Measurements from ENCODE around the gene MFSD12. TPM values are rescaled to one million over a fixed set of nuclear protein-coding genes. Genes with fewer than 3 reads are reported as not detected.

MFSD12 gene
- total and polyA plus RNA-seq, 3 experiments from 2014 or later = 48.9 to 119 (median 114) TPM

DNA sequence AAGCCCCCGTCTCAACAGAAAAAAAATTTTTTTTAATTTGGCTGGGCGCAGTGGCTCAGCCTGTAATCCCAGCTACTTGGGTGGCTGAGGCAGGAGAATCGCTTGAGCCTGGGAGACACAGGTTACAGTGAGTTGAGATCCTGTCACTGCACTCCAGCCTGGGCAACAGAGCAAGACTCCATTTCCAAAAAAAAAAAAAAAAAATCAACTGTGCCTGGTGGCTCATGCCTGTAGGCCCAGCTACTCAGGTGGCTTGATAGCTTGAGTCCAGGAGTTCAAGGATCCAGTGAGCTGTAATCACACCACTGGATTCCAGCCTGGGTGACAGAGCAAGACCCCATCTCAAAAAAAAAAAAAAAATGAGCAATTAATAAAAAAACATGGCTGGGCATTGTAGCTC is 55.6 kb downstream of the MFSD12 start:
- POLR2A ChIA-PET = no interaction called here
- Mint-ChIP-seq H3K36me3 (peaks cover 0 to 21% (median 2%) of the 10 kb centered on the region in 3 donors), H3K27ac (peak overlapping the region in 3 of 8 donors; percentile 13 to 94 (median 83)), H3K4me3 (no peak overlapping the region), H3K4me1 (peaks cover 34 to 47% (median 38%) of the 10 kb centered on the region in 3 donors), H3K27me3 (peaks cover 0 to 7% of the 10 kb centered on the region in 2 donors), H3K9me3 (peaks cover 0 to 1% (median 0%) of the 10 kb centered on the region in 5 donors)
- Histone ChIP-seq H3K27me3 (ENCODE audit: insufficient read depth, low read length, poor library complexity, severe bottlenecking) (no peaks in the 10 kb centered on the region), H3K4me1 (ENCODE audit: insufficient read depth, low read length) (peaks cover 24% of the 10 kb centered on the region), H3K9me3 (ENCODE audit: low read length) (no peaks in the 10 kb centered on the region), H3K36me3 (ENCODE audit: insufficient read depth, low read length) (no peaks in the 10 kb centered on the region), H3K27ac (ENCODE audit: low read depth, low read length) (no peak overlapping the region), H3K4me3 (ENCODE audit: low read length) (no peak overlapping the region)
- no peak for DNase-seq
- CTCF ChIA-PET = no interaction called here

DNA sequence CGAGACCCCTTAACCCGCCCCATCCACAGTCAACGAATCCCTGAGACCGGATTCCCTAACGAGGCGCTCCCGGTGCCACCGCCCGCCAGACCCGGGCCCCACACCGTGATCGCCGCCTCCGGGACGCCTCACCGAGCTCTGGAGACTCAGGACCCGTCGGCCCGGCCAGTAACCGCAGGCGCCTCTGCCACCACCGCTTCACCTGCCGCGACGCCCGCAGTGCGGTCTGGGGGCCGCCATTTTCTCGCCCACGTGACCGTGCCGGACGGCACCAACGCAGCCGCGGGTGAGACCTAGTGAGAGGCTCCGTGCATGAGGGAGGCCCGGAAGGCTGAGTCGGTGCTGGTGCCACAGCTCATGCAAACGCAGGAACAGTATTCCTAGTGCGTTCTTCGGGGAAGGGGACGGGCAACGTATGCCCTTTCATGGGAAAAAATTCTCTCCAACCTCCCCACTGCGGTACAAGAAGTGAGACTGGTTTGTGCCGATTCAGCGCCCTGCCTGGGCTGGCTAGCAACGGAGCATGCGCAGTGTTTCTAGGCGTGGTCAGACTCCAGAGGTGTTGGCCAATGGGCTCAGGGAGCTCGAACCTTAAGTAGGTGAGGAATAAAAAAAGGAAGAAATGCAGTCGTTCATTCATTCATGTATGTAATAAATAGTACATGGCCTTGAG is 56.8 kb downstream of the MFSD12 start, which contains the start of gene DOHH:
Gene DOHH, minus strand, starts transcription at position 246 of the 673 bp plus-strand sequence. CDS start 3,860 bp downstream, outside the sequence.
- peak within 1 kb of the TSS; percentile 94 to 99 (median 98) for H3K27ac Mint-ChIP-seq
- peak; percentile 89 to 96 (median 93) for DNase-seq
- POLR2A ChIA-PET = no interaction called here

DNA sequence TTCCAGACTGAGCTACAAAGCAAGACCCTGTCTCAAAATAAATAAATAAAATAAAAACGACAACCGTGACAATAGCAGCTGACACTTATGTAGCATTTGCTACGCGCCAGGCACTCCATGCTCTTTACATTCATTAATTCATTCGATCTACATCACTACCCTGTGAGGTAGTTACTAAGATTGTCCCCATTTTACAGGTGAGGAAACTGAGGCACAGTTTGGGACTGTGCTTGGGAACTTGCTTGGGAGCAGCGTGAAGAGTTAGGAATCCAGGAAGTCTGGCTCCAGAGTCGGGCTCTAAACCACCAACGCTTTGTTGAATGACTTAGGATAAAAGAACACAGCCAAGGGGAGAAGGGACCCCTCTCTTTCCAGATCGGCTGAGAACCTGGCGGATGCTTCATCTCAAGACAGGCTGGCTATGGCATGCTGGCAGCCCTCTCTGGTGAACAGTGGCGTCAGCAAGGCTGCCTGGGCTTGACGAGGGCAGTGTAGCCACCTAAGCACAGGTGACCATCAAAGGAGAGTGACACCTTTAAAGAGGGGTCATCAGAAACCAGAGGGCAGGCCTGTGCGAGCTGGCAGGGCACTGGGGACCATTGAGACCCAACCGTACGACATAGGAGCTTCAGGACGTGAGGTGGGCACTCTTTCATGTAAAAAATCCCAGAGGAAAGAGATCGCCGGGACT is 57.5 kb downstream of the MFSD12 start:
- peaks cover 0 to 7% of the 10 kb centered on the region in 2 donors for H3K27me3 Mint-ChIP-seq
- H3K4me1 ChIP-seq (ENCODE audit: insufficient read depth, low read length) = peaks cover 17% of the 10 kb centered on the region
- H3K4me3 Mint-ChIP-seq = peak overlapping the region; percentile 89 to 96 (median 94)
- no peaks in the 10 kb centered on the region for H3K9me3 ChIP-seq (ENCODE audit: low read length)
- H3K36me3 ChIP-seq (ENCODE audit: insufficient read depth, low read length) = no peaks in the 10 kb centered on the region
- peaks cover 0 to 30% (median 4%) of the 10 kb centered on the region in 3 donors for H3K36me3 Mint-ChIP-seq
- H3K27me3 ChIP-seq (ENCODE audit: insufficient read depth, low read length, poor library complexity, severe bottlenecking) = no peaks in the 10 kb centered on the region
- H3K4me3 ChIP-seq (ENCODE audit: low read length) = peak overlapping the region; percentile 76
- no peak for DNase-seq
- H3K4me1 Mint-ChIP-seq = peaks cover 27 to 38% (median 28%) of the 10 kb centered on the region in 3 donors
- H3K27ac ChIP-seq (ENCODE audit: low read depth, low read length) = peak overlapping the region; percentile 96
- H3K9me3 Mint-ChIP-seq = peaks cover 0 to 1% (median 0%) of the 10 kb centered on the region in 5 donors
- ChIA-PET CTCF (interaction anchor here (0.9 to 2.7 kb wide), 3 partner anchors 9 to 18 kb away, joined by 3 to 10 read pairs (median 5); no protein-coding TSS in a partner anchor), POLR2A (no interaction called here)
- H3K27ac Mint-ChIP-seq = peak overlapping the region; percentile 94 to 99 (median 98)

More for the DNA sequence above, 56.8 kb downstream of the MFSD12 start, which contains the start of gene DOHH:
- CTCF ChIA-PET = interaction anchor here (0.7 to 2.7 kb wide), 4 partner anchors 9 to 30 kb away, joined by 3 to 10 read pairs (median 4); no protein-coding TSS in a partner anchor
- Mint-ChIP-seq H3K9me3 (peaks cover 0 to 1% (median 0%) of the 10 kb centered on the region in 5 donors), H3K36me3 (peaks cover 0 to 25% (median 4%) of the 10 kb centered on the region in 3 donors), H3K4me3 (peak within 1 kb of the TSS; percentile 89 to 96 (median 94)), H3K27me3 (peaks cover 0 to 7% of the 10 kb centered on the region in 2 donors), H3K4me1 (peaks cover 29 to 42% (median 32%) of the 10 kb centered on the region in 3 donors)
- Histone ChIP-seq H3K4me3 (ENCODE audit: low read length) (peak within 1 kb of the TSS; percentile 76), H3K36me3 (ENCODE audit: insufficient read depth, low read length) (no peaks in the 10 kb centered on the region), H3K27ac (ENCODE audit: low read depth, low read length) (peak within 1 kb of the TSS; percentile 96), H3K27me3 (ENCODE audit: insufficient read depth, low read length, poor library complexity, severe bottlenecking) (no peaks in the 10 kb centered on the region), H3K4me1 (ENCODE audit: insufficient read depth, low read length) (peaks cover 24% of the 10 kb centered on the region), H3K9me3 (ENCODE audit: low read length) (no peaks in the 10 kb centered on the region)

DNA sequence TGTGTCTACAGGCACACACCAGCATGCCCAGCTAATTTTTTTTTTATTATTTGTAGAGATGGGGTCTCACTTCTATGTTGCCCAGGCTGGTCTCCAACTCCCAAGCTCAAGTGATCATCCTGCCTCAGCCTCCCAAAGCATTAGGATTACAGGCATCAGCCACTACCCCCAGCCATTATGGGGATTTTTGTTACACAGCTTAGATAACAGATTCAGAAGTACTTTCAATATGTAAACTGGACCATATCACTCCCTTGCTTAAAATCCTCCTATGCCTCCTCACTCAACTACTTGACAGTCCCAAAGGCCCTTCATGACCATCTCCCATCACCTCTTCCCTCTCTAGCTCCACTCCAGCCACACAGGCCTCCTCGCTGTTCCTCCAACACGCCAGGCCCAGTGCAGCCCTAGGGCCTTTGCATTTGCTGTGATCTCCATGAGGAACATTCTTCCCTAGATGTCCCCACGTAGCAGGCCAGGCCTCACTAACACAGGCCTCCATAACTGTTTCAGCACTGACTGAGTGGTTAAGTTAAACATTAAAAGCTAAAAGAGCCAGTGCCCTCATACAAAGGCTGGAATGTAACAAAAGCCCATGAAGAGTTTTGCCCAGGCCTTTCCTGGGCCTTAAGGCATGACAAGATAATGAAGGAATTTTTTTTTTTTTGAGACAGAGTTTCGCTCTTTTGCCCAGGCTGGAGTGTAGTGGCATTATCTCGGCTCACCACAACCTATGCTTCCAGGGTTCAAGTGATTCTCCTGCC is 59.4 kb downstream of the MFSD12 start:
- ChIA-PET POLR2A (no interaction called here), CTCF (no interaction called here)
- H3K36me3 ChIP-seq (ENCODE audit: insufficient read depth, low read length) = no peaks in the 10 kb centered on the region
- no peak overlapping the region for H3K27ac ChIP-seq (ENCODE audit: low read depth, low read length)
- no peaks in the 10 kb centered on the region for H3K27me3 ChIP-seq (ENCODE audit: insufficient read depth, low read length, poor library complexity, severe bottlenecking)
- H3K36me3 Mint-ChIP-seq = peaks cover 0 to 43% (median 4%) of the 10 kb centered on the region in 3 donors
- H3K27me3 Mint-ChIP-seq = peaks cover 0 to 4% of the 10 kb centered on the region in 2 donors
- no peaks in the 10 kb centered on the region for H3K9me3 ChIP-seq (ENCODE audit: low read length)
- H3K4me3 Mint-ChIP-seq = peak overlapping the region in 3 of 7 donors; percentile 2 to 77 (median 69)
- DNase-seq = no peak
- peak overlapping the region in 2 of 8 donors; percentile 16 to 23 for H3K27ac Mint-ChIP-seq
- peaks cover 22 to 33% (median 23%) of the 10 kb centered on the region in 3 donors for H3K4me1 Mint-ChIP-seq
- H3K9me3 Mint-ChIP-seq = peaks cover 0 to 1% (median 0%) of the 10 kb centered on the region in 5 donors
- H3K4me1 ChIP-seq (ENCODE audit: insufficient read depth, low read length) = peaks cover 14% of the 10 kb centered on the region
- no peak overlapping the region for H3K4me3 ChIP-seq (ENCODE audit: low read length)

DNA sequence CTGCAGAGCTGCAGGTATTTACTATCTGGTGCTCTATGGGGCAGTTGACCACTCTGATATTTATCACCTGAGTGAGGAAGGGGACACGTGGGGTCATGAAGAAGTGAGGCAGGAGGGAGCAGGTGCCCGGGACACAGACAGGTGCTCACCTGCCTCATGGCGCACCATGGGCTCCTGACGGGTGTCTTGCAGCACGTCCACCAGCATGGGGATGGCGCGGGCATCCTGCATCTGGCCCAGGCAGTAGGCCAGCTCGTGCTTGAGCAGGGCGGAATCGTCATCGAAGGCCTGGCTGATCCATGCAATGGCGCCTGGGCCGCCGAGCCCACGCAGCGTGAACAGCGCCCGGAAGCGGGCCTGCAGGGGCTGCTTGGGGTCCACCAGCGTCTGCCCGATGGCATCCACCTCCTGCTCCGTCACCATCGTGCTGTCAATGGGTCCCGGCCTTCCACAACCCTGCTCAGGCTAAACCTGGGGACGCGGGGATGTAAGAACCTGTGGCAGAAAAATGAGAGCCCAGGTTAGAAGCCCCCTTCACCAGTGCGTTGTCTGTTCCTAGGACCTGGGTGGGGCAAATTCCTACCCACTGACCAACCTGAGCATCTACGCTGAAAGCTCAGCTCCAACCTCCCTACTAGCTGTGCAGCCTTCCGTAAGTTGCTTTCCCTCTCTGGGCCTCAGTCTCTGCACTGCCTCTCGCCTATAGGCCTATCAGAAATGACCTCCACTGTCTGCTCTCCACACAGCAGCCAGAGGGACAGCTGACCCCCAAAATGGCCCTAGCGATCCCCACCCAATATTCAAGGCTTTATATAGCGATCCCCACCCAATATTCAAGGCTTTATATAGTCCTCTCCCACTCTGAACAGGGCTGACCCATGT is 60.8 kb downstream of the MFSD12 start:
- Histone ChIP-seq H3K9me3 (ENCODE audit: low read length) (no peaks in the 10 kb centered on the region), H3K36me3 (ENCODE audit: insufficient read depth, low read length) (no peaks in the 10 kb centered on the region), H3K4me3 (ENCODE audit: low read length) (no peak overlapping the region), H3K27ac (ENCODE audit: low read depth, low read length) (no peak overlapping the region), H3K27me3 (ENCODE audit: insufficient read depth, low read length, poor library complexity, severe bottlenecking) (no peaks in the 10 kb centered on the region), H3K4me1 (ENCODE audit: insufficient read depth, low read length) (peaks cover 14% of the 10 kb centered on the region)
- ChIA-PET CTCF (no interaction called here), POLR2A (interaction anchor here (0.5 kb wide), 1 partner anchor 12 kb away, joined by 4 read pairs; no protein-coding TSS in a partner anchor)
- Mint-ChIP-seq H3K36me3 (peaks cover 0 to 52% (median 4%) of the 10 kb centered on the region in 3 donors), H3K4me3 (peak overlapping the region in 1 of 7 donors; percentile 77), H3K9me3 (peaks cover 0 to 1% (median 0%) of the 10 kb centered on the region in 5 donors), H3K4me1 (peaks cover 22 to 33% (median 23%) of the 10 kb centered on the region in 3 donors), H3K27ac (peak overlapping the region in 2 of 8 donors; percentile 16 to 36), H3K27me3 (peaks cover 0 to 4% of the 10 kb centered on the region in 2 donors)
- DNase-seq = no peak

DNA sequence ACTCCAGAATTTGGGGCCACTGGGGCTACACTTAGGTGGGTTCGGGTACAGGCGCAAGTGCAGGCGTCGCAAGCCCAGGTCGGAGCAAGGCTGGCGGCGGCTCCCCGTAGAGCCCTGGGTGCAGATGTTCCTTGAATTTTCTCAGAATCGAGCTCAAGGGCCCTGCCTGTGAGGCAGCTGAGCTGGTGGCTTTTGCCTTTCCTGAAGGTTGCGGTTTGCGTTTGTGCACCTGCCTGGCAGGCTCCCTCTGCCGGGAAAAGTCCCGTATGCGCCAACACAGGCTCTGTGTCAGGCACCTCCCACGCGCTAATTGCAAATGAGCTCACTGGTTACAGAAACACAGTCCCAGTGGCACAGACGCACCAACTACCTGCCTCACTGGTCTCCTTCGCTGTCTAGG is 62.8 kb downstream of the MFSD12 start:
- H3K9me3 ChIP-seq (ENCODE audit: low read length) = no peaks in the 10 kb centered on the region
- POLR2A ChIA-PET = interaction anchor here (0.5 kb wide), 1 partner anchor 15 kb away, joined by 3 read pairs; no protein-coding TSS in a partner anchor
- H3K27me3 Mint-ChIP-seq = no peaks in the 10 kb centered on the region
- H3K36me3 ChIP-seq (ENCODE audit: insufficient read depth, low read length) = no peaks in the 10 kb centered on the region
- no peak overlapping the region for H3K27ac ChIP-seq (ENCODE audit: low read depth, low read length)
- DNase-seq = no peak
- no peaks in the 10 kb centered on the region for H3K9me3 Mint-ChIP-seq
- no peak overlapping the region for H3K4me3 Mint-ChIP-seq
- CTCF ChIA-PET = interaction anchor here (0.6 to 1.4 kb wide), 2 partner anchors 9 to 328 kb away, joined by 3 to 7 read pairs; no protein-coding TSS in a partner anchor
- peaks cover 0 to 53% (median 4%) of the 10 kb centered on the region in 3 donors for H3K36me3 Mint-ChIP-seq
- no peak overlapping the region for H3K4me3 ChIP-seq (ENCODE audit: low read length)
- H3K27ac Mint-ChIP-seq = no peak overlapping the region
- H3K4me1 ChIP-seq (ENCODE audit: insufficient read depth, low read length) = peaks cover 3% of the 10 kb centered on the region
- H3K4me1 Mint-ChIP-seq = peaks cover 10 to 17% (median 12%) of the 10 kb centered on the region in 3 donors
- no peaks in the 10 kb centered on the region for H3K27me3 ChIP-seq (ENCODE audit: insufficient read depth, low read length, poor library complexity, severe bottlenecking)

All from CD8-positive, alpha-beta memory T cell (primary cell).